Inferior parietal cortex (tissue), 1 donor: Measurements from ENCODE around the gene LYRM9.
"Not testable (repeated sequence)": the region's sequence is repeated elsewhere in the genome, so short reads cannot be mapped to it uniquely, and the experiment has no call there.

Source experiments
- DNase-seq: peaks from one replicate; pipeline ENCODE4 v3.0.0-alpha.2; 2016; ENCODE audit errors: extremely low spot score

The LYRM9 gene

DNA sequence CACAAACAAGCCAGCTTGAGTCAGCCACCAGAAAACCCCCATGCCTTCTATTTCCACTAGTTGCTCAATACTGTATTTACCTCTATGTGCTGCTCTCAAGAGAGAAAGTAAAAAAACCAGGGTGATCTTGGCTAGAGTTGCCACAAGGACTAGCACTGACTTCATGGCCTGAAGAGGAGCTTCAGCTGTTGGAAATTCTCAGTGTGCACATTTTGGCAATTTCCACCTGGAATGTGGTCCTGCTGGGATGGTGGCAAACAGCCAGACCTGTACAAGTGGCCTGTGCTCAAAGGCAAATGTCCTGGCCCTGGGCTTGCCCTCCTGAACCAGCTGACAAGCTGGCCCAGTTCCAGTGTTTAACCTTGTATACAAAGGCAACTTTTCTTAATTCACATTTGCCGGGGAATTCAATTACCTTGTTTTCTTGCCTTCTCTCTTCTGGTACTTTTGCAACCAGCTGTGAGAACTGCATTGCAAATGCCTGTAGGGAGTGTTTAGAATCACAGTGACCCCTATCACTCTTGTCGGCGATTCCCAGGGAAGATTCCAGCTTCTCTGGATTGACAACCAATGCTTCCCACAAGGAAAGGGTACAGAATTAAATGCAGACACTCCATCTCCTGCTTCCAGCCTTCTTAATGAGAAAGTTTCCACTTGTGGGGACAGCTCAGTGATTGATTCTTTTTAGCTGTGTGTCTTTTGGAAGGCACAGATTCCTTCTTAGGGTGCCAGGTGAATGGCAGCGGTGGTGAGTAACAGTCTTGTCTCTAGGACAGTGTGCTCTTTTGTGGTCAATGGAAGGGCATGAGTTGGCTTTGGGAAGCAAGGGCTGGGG, 53.4 kb downstream of the LYRM9 start:
- not testable (repeated sequence) for DNase-seq

GRCh38 chr17:27838607-27839006, 54.6 kb downstream of the LYRM9 start:
- DNase-seq, result not testable (repeated sequence)

DNA sequence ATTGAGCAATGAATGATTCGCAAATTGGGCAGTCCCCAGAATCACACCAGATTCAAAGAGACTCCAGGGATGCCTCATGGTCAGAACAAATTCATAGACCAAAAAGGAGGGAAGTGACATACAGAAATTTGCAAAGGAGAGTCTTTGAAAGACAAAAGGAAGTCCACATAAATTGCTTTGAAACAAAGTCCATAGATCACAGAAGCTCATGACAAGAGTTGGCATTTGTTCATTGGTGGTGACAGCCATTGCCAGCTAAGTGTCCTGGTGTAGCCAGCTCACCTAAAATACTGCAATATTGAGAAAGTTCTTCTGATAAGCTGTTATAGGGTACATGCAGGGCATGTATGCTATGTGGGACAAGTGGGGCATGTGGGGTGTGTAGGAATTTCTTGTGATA, 55.4 kb downstream of the LYRM9 start:
- not testable (repeated sequence) for DNase-seq

- DNase-seq, result no peak
These were observed 56.5 kb downstream of the LYRM9 start for GRCh38 chr17:27836651-27837050.

GRCh38 chr17:27834571-27834970, 58.6 kb downstream of the LYRM9 start:
- no peak for DNase-seq

DNA sequence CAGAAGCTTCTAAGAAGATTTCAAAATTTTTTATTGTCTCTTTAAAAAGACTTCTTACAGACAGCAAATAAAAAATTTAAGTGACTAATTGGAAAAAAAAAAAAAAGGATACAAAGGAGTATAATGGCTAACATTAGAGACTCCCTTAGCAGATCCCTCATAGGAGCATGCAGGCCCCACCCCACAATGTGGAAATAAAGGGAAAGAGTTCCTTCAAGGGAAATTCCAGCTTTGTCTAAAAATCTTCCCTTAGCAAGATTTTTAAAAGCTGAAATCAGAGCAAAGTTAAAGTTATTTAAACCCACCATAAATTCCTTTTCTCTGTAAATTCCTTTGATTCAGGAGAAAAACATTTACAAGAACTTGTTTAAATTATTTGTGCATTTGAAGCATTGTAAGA, 60.3 kb downstream of the LYRM9 start:
- no peak for DNase-seq

DNA sequence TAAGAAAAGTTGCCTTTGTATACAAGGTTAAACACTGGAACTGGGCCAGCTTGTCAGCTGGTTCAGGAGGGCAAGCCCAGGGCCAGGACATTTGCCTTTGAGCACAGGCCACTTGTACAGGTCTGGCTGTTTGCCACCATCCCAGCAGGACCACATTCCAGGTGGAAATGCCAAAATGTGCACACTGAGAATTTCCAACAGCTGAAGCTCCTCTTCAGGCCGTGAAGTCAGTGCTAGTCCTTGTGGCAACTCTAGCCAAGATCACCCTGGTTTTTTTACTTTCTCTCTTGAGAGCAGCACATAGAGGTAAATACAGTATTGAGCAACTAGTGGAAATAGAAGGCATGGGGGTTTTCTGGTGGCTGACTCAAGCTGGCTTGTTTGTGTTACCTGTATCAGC, 63.3 kb downstream of the LYRM9 start:
- DNase-seq, result not testable (repeated sequence)

DNA sequence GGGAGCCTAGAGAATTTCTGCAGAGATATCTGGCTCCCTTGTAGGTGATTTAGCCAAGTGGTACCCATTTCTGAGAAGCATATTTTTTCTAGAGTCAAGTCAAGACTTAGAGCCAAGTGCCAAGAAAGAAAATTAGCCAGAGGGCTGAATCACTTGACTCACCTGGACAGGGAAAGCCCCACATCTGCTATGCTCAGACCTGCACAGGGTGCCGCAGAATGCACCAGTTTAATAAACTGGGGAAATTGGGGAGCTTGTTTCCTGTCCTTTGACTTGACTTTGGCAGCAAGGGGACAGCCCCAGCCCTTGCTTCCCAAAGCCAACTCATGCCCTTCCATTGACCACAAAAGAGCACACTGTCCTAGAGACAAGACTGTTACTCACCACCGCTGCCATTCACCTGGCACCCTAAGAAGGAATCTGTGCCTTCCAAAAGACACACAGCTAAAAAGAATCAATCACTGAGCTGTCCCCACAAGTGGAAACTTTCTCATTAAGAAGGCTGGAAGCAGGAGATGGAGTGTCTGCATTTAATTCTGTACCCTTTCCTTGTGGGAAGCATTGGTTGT, 63.9 kb downstream of the LYRM9 start:
- DNase-seq, result not testable (repeated sequence)
